Measurements from ENCODE around the gene TXNDC11. TPM values are rescaled to one million over a fixed set of nuclear protein-coding genes. Genes with fewer than 3 reads are reported as not detected.

The TXNDC11 gene
- total RNA-seq, 1 donor from 2014 or later: 36.6 TPM

Other genes with a start within 250 kb of the TXNDC11 start
- gene LITAF, start 155.9 kb downstream of the TXNDC11 start, total RNA-seq: 200 TPM
- gene SNN, start 74.4 kb downstream of the TXNDC11 start, total RNA-seq: 40.0 TPM
- gene ZC3H7A, start 54.4 kb upstream of the TXNDC11 start, total RNA-seq: 91.1 TPM
- 104 TPM for gene RSL1D1, start 108.7 kb upstream of the TXNDC11 start, total RNA-seq
- gene GSPT1, start 173.1 kb upstream of the TXNDC11 start, total RNA-seq: 82.7 TPM
- 11.9 TPM for gene NPIPB2, start 199.2 kb upstream of the TXNDC11 start, total RNA-seq
- gene TNFRSF17, start 222.4 kb upstream of the TXNDC11 start, total RNA-seq: not detected
- 54.4 TPM for gene SNX29, start 233.9 kb upstream of the TXNDC11 start, total RNA-seq